C4-2B (cell line): Measurements from ENCODE around the gene EID3.

ENCODE experiments used
- H3K27ac ChIP-seq: fragments of 450-650 bp; 2 replicates; pipeline ENCODE4 v1.5.1; 2017
- ZFX ChIP-seq: fragments of 450-650 bp; IDR thresholded peaks from 2 replicates; pipeline ENCODE4 v1.6.1; 2017
- TF ChIP-seq, protein P1 (sequence below): fragments of 450-650 bp; conservative IDR thresholded peaks from 2 replicates; pipeline ENCODE4 v1.5.1; 2017; ENCODE audit warnings: mild to moderate bottlenecking

EID3 gene

DNA sequence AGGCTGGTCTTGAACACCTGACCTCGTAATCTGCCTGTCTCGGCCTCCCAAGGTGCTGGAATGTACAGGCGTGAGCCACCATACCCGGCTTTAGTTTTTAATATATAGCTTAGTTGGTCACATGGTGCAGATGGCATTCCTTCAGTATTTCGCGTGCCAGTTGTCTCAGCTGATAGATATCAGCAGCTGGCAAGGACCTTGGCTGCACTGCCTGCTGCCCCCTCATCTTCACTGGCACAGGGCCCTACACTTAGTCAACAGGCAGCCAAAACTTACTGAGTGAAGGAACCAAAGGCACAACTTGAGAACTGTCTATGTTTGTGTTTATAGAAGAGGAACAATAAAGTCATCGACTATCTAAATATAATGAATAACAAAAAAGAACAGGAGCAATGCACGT, 31.0 kb downstream of the EID3 start:
- no peak for TF ChIP-seq ZFX
- TF ChIP-seq, protein P1, sequence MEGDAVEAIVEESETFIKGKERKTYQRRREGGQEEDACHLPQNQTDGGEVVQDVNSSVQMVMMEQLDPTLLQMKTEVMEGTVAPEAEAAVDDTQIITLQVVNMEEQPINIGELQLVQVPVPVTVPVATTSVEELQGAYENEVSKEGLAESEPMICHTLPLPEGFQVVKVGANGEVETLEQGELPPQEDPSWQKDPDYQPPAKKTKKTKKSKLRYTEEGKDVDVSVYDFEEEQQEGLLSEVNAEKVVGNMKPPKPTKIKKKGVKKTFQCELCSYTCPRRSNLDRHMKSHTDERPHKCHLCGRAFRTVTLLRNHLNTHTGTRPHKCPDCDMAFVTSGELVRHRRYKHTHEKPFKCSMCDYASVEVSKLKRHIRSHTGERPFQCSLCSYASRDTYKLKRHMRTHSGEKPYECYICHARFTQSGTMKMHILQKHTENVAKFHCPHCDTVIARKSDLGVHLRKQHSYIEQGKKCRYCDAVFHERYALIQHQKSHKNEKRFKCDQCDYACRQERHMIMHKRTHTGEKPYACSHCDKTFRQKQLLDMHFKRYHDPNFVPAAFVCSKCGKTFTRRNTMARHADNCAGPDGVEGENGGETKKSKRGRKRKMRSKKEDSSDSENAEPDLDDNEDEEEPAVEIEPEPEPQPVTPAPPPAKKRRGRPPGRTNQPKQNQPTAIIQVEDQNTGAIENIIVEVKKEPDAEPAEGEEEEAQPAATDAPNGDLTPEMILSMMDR, result no peak
- H3K27ac ChIP-seq, result no peak overlapping the region

DNA sequence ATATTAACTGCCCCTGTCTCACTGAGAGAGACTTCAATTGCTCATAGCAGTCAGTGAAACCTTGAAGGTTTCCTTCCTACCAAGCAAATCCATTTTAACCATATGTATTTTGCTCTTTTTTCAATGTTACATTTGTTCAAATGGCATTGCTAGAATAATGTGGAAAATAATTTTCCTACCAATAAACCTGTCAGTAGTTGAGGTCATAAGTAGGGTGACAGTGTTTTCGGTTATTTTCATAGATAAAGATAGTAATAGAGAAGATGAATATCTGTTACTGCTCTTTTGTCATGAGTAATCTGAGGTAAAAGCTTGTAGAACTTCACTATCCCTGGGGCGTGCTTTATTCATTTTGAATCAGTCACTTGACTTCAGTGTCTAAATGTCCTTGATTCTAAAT, 32.6 kb downstream of the EID3 start:
- no peak for TF ChIP-seq ZFX
- TF ChIP-seq, protein P1, result no peak

GRCh38 chr12:104337030-104337558, 33.6 kb downstream of the EID3 start:
- no peak overlapping the region for H3K27ac ChIP-seq
- TF ChIP-seq ZFX, result no peak
- TF ChIP-seq, protein P1, result no peak

More for the DNA sequence above, 32.6 kb downstream of the EID3 start:
- no peak overlapping the region for H3K27ac ChIP-seq

DNA sequence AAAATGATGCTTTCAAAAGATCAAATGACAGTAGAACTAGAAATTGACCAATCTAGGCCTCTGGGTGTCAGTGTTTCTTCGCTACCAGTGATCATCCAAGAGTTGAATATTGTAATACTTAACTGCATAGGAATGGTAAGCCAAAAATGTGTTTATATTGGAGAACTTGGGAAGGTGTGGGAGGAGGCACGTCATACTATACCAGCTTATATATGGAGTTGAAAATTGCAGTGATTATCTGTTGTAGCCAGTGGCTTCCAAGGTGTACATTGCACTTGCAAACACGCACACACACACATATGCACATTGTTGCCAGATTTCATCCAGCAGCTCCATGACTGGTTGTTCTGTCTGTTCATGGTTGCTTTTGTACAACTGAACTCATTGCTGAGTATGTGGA, 36.1 kb downstream of the EID3 start:
- H3K27ac ChIP-seq, result no peak overlapping the region
- TF ChIP-seq, protein P1, result no peak; the same call in 1 of the 2 replicates
- TF ChIP-seq ZFX, result no peak

- TF ChIP-seq, protein P1, result no peak
- TF ChIP-seq ZFX, result no peak
- H3K27ac ChIP-seq, result no peak overlapping the region
Measured at GRCh38 chr12:104340177-104340576, 36.6 kb downstream of the EID3 start.

DNA sequence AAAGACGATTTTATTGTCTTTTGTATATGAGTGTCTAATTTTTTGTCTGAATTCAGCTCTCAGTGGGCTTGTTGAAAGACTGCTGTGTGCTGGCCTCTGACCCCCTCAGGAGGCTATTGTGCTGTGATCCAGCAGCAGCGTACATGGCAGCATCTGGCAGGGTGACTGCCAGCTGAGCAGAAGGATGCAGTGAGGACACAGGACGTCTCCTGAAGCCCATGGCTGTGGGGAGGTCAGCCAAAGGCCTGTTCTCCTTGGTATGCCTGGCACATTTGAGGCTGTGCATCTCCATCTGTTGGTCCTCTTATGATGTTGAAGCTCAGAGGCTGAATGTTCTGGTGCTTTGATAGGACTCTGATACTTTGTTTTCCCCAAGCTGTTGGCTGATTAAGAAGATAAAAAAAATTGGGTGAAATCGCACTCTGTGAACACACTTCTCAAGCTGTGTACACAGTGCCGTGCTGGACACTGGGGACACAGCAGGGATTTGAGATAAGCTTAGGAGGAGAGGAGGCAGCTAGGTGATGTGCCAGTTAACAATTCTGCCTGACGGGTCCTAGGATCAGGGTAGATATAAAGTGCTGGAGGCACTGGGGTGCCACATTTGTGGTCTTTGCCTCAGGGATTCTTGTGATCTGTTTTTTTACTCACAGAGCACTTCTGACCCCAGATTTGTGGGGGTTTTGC, 37.5 kb downstream of the EID3 start:
- no peak overlapping the region for H3K27ac ChIP-seq
- TF ChIP-seq, protein P1, result no peak
- TF ChIP-seq ZFX, result no peak

DNA sequence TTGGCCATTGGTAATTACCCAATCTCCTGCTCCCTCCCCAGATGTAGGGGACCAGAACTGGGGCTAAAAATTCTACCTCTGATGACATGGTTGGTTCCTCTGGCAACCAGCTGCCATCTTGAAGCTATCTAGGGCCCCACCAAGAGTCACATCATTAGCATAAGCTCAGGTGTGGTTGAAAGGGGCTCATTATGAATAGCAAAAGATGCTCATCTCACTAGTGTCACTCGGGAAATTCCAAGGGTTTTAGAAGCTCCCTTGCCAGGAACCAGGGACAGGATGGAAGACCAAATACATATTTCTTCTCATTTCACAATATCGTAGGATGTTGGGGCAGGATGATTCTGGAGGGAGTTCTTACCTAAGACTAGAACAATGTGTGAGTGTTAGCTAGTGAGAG, 38.6 kb downstream of the EID3 start:
- no peak overlapping the region for H3K27ac ChIP-seq
- no peak for TF ChIP-seq ZFX
- TF ChIP-seq, protein P1, result no peak
